GM10266 (cell line): ENCODE data around the gene CSNK1G1.

Source experiments
- DNase-seq: peaks from one replicate; pipeline ENCODE4 v3.0.0; 2012; ENCODE audit errors: extremely low spot score
- TF ChIP-seq, protein P1 (sequence below): IDR thresholded peaks from 2 replicates; pipeline ENCODE4 v1.5.1; 2012; ENCODE audit warnings: mild to moderate bottlenecking, low read depth; ENCODE audit not compliant: control insufficient read depth, insufficient read depth; ENCODE audit errors: missing control alignments

Gene CSNK1G1

DNA sequence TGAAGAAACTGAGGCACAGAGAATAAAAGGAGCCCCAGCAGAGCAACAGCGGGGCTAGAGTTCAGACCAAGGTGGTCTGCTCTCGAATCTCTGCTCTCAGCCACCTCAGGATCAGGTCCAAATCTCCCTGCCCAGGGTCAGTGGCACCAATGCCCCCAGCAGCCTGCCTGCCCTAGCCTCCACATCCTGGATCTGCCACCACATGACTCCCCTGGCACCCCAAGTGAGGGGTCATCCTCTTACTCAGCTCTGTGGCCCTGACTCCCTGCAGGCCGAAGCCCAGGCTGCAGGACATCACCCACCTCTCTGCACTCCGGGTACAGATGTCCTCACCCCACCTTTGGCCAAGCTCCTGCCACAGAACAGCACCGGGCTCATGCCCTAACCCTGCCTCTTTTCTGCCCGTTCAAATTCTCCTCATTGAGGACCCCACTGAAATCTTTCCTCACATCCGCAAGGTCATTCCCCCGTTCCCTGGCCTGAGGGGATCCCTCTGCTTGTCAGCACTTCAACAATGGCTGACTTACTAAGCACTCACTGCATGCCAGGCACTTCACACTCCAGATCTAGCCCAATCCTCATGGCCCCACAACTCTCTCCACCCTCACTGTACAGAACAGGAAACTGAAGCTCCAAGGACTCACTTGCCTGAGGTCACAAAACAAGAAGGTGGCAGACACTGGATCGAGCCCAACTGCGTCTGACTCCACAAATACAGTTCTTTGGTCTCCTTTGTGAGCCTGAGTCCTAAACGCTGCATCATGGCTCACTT lies 197.4 kb downstream of the CSNK1G1 start:
- TF ChIP-seq, protein P1, sequence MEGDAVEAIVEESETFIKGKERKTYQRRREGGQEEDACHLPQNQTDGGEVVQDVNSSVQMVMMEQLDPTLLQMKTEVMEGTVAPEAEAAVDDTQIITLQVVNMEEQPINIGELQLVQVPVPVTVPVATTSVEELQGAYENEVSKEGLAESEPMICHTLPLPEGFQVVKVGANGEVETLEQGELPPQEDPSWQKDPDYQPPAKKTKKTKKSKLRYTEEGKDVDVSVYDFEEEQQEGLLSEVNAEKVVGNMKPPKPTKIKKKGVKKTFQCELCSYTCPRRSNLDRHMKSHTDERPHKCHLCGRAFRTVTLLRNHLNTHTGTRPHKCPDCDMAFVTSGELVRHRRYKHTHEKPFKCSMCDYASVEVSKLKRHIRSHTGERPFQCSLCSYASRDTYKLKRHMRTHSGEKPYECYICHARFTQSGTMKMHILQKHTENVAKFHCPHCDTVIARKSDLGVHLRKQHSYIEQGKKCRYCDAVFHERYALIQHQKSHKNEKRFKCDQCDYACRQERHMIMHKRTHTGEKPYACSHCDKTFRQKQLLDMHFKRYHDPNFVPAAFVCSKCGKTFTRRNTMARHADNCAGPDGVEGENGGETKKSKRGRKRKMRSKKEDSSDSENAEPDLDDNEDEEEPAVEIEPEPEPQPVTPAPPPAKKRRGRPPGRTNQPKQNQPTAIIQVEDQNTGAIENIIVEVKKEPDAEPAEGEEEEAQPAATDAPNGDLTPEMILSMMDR = no peak
- no peak for DNase-seq

DNA sequence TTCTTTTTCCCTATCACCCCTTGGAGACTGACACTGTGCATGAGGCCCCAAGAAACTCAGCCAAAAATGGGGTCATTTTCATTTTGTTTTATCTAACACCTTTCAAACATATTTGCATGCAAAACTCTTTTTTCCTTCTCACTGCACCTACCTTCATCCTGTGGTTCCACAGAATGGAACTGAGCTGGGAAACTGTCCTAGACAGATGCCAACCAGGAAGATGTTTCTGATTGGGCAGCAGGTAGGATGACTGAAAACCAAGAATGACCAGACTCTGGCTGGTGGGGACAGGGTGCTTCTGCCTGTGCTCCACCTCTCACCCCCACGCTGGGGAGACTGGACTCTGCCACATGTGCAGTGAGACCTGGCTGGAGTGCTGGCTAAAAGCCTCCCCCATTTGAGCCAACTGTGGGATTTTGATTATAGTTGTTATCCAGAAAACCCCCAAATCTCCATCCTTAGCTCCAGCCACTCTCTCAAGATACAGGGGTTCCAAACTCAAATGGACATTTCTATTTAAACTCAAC lies 198.3 kb downstream of the CSNK1G1 start:
- TF ChIP-seq, protein P1 = no peak
- DNase-seq = no peak

DNA sequence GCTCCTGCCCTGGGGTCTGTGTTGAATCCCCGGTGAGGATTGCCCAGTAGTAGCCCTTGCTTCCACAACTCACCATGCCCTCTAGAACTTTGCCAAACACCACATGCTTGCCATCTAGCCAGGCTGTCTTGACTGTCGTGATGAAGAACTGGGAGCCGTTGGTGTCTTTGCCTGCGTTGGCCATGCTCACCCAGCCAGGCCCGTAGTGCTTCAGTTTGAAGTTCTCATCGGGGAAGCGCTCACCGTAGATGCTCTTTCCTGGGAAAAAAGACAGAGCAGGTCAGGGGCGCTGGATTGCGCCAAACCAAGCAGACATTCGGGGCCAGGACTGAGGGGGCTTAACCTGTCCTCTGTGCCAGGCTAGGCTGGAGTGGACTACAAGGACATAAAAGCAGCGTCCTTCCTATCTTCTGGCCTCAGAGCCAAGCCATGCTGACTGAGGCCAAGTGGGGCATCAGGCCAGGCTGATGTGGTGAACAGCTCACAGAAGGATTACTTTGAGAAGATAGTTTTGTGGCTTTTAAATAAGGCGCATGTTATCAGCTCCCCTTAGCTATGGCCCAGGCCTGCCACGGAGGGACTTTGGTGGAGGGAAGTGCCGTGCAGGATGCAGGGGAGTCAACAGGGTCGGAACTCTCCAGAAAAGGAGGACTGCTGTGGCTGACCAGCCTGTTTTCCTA lies 199.2 kb downstream of the CSNK1G1 start:
- TF ChIP-seq, protein P1 = no peak
- no peak for DNase-seq

DNA sequence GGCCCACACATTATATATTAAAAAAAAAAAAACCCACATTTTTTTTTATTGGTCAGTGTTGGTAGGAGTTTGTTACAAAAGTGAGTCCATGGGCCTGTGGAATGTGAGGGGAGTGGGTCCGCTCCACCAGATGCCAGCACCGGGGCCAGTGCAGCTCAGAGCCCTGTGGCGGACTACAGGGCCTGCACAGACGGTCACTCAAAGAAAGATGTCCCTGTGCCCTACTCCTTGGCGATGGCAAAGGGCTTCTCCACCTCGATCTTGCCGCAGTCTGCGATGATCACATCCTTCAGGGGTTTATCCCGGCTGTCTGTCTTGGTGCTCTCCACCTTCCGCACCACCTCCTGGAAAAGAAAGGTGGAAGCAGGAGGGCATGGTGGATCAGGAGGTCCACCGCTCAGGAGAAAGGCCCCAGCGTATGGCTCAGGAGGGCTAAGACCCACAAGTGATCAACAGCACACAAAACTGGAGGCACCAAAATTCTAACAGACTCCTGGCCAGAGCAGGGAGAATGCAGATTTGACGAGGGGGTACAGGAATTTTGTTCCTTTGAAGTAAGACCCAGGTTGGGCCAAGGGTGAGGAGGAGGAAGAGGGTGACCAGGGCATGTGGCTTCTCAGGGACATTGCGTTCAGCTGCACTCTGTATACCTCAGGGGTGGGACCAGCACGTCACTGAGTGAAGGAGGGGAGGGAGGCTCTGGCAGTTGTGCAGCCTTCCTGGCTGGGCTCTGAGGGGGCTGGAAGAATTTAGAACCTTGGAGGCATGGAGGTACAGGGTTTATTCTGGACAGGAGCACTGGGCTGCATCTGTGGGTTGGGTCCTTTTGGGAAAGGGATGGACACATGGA lies 199.9 kb downstream of the CSNK1G1 start:
- no peak for DNase-seq
- TF ChIP-seq, protein P1 = no peak

DNA sequence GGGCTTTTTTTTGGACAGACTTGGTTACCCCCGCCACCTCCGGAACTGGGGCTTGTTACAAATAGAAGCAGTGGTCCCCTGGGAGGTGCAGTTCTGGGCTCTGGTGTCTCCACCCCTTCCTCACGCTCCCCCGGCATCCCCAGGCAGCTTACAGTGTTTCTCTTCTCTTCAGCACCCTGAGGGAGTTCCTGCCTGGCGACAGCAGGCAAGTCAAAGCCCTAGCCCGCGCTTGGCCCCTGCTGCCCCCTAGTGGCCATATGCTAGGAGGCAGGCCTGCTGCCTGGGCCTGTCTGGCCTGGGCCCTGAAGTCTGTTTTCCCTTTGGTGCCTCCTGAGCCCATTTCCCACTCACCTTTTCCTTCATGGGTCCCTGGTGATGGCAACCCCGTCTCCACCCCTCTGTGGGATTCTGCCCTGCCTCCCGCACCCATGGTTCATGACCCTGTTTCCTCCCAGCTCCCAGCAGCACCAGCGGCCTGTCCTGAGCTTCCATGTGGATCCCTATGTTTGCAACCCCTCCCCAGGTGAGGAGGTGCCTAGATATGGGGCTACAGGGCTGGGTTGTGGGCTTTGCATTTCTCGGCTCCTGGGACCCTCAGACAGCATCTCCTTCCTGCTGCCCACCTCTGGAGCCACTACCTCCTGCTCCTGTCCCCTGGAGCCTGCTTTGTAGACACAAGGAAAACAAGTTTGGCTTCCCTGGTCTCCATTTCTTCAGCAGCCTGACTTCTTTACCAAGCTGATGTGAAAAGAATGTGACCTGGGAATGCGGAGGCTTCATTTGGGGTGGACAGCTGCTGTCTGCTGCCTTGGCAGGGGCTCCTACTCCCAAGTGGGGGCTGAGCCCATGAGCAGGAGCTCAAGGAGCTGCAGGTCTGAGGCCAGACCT lies 202.2 kb downstream of the CSNK1G1 start:
- TF ChIP-seq, protein P1 = peak; percentile 100
- DNase-seq = peak; percentile 95
